ENCODE data around the gene ZFYVE21. TPM values are rescaled to one million over a fixed set of nuclear protein-coding genes. Genes with fewer than 3 reads are reported as not detected.

Gene ZFYVE21
- total RNA-seq, 3 donors from 2014 or later = 49.9 to 67.1 (median 60.9) TPM

DNA sequence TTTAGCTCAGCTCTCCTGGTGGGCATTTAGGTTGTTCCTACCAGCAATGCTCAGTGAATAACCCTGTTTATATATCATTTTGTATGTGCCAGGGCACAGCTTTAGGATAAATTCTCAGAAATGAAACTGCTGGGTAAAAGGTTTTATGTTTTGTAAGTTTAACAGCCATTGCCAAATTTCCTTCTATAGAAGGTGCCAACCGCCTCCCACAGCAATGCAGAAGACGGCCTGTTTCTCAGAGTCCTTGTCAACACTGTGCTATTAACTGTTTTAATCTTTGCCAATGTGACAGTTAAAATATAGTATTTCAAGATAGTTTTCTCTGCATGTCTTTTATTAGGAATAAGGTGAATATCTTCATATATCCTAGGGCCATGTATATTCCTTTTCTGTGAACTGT is 66.8 kb downstream of the ZFYVE21 start:
- TF ChIP-seq, protein P1, sequence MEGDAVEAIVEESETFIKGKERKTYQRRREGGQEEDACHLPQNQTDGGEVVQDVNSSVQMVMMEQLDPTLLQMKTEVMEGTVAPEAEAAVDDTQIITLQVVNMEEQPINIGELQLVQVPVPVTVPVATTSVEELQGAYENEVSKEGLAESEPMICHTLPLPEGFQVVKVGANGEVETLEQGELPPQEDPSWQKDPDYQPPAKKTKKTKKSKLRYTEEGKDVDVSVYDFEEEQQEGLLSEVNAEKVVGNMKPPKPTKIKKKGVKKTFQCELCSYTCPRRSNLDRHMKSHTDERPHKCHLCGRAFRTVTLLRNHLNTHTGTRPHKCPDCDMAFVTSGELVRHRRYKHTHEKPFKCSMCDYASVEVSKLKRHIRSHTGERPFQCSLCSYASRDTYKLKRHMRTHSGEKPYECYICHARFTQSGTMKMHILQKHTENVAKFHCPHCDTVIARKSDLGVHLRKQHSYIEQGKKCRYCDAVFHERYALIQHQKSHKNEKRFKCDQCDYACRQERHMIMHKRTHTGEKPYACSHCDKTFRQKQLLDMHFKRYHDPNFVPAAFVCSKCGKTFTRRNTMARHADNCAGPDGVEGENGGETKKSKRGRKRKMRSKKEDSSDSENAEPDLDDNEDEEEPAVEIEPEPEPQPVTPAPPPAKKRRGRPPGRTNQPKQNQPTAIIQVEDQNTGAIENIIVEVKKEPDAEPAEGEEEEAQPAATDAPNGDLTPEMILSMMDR (IDR thresholded peaks at IDR 0.05) = no peak
- intact Hi-C loops (cut with DNase I, micrococcal nuclease) = no loop called here
- no peak for ATAC-seq

More for the DNA sequence above, 66.8 kb downstream of the ZFYVE21 start:
- no peak for DNase-seq
- Histone ChIP-seq H3K36me3 (ENCODE audit: low read depth) (no peaks in the 10 kb centered on the region), H3K4me3 (no peak overlapping the region), H3K4me1 (ENCODE audit: low read depth) (no peaks in the 10 kb centered on the region), H3K9me3 (no peaks in the 10 kb centered on the region)

Other genes starting within 250 kb of the ZFYVE21 start
- gene CKB, start 193.0 kb upstream of the ZFYVE21 start, total RNA-seq = 1,000 to 10,000 TPM; 1,316 to 3,346 (median 2,079) TPM
- gene TRMT61A, start 186.6 kb upstream of the ZFYVE21 start, total RNA-seq = 10 to 100 TPM; 10.2 to 23.7 (median 10.5) TPM
- 10 to 100 TPM; 26.1 to 29.9 (median 28.0) TPM for gene BAG5, start 153.2 kb upstream of the ZFYVE21 start, total RNA-seq
- 10 to 100 TPM; 29.3 to 47.3 (median 36.5) TPM for gene COA8, start 152.8 kb upstream of the ZFYVE21 start, total RNA-seq
- gene KLC1, start 86.6 kb upstream of the ZFYVE21 start, total RNA-seq = 100 to 1,000 TPM in 2 of 3 donors, 10 to 100 TPM in 1; 99.3 to 188 (median 104) TPM
- gene XRCC3, start 359 bp upstream of the ZFYVE21 start, total RNA-seq = 10 to 100 TPM in 2 of 3 donors, 1 to 10 TPM in 1; 7.7 to 17.8 (median 11.0) TPM
- gene PPP1R13B, start 131.8 kb downstream of the ZFYVE21 start, total RNA-seq = 10 to 100 TPM; 49.6 to 65.5 (median 52.1) TPM
- gene TDRD9, start 212.6 kb downstream of the ZFYVE21 start, total RNA-seq = under 1 TPM; 0.39 to 0.98 (median 0.63) TPM
- gene RD3L, start 226.7 kb downstream of the ZFYVE21 start, total RNA-seq = not detected